K562 (cell line): ENCODE data around the gene S100A3. TPM values are rescaled to one million over a fixed set of nuclear protein-coding genes. Genes with fewer than 3 reads are reported as not detected.

Experiments used
- CHD2 ChIP-seq: IDR thresholded peaks from 2 replicates; pipeline ENCODE4 v1.6.1; 2011; ENCODE audit warnings: low read depth, low read length
- EGR1 ChIP-seq: fragments of 450-650 bp; conservative IDR thresholded peaks from 2 replicates; pipeline ENCODE4 v1.6.1; 2017; ENCODE audit warnings: mild to moderate bottlenecking
- ETV1 ChIP-seq: fragments of 450-650 bp; conservative IDR thresholded peaks from 2 replicates; pipeline ENCODE4 v1.6.1; 2016; ENCODE audit warnings: missing genetic modification characterization, control low read depth, low read depth, missing compliant biosample characterization
- FIP1L1 ChIP-seq: fragments of 200-400 bp; formaldehyde crosslinking; IDR thresholded peaks from 2 replicates; pipeline ENCODE4 v1.6.1; 2018; ENCODE audit warnings: mild to moderate bottlenecking, low read depth, low read length; ENCODE audit not compliant: poor library complexity, severe bottlenecking
- HDAC3 ChIP-seq: fragments of 450-650 bp; IDR thresholded peaks from 2 replicates; pipeline ENCODE4 v1.6.1; 2018; ENCODE audit warnings: borderline replicate concordance, mild to moderate bottlenecking, moderate library complexity; ENCODE audit not compliant: partially characterized antibody
- ILF3 ChIP-seq: fragments of 450-650 bp; IDR thresholded peaks from 2 replicates; pipeline ENCODE4 v1.6.1; 2018; ENCODE audit warnings: antibody characterized with exemption, mild to moderate bottlenecking, moderate library complexity, borderline replicate concordance
- MYBL2 ChIP-seq, 2 experiments: fragments of 450-650 bp in 1 of 2; sonication (generic) in 1 of 2; formaldehyde crosslinking in 1 of 2; IDR thresholded peaks; 2 replicates each; pipeline versions ENCODE4 v1.6.1 to v1.8.1; 2017 to 2022; ENCODE audit warnings: borderline replicate concordance in 1 of 2, inconsistent platforms in 1 of 2, low read depth in 1 of 2, mild to moderate bottlenecking in 1 of 2, missing genetic modification reagents in 1 of 2, moderate library complexity in 1 of 2
- SP1 ChIP-seq: sonication (generic); formaldehyde crosslinking; IDR thresholded peaks from 2 replicates; pipeline ENCODE4 v1.8.1; 2022; ENCODE audit warnings: mild to moderate bottlenecking, missing genetic modification reagents
- ZNF175 ChIP-seq: fragments of 200-800 bp; sonication (Bioruptor generic); IDR thresholded peaks from 2 replicates; pipeline ENCODE4 v1.6.1; 2016; ENCODE audit warnings: low read depth, mild to moderate bottlenecking, missing genetic modification characterization, missing compliant biosample characterization
- ZNF224 ChIP-seq: sonication (generic); formaldehyde crosslinking; IDR thresholded peaks from 2 replicates; pipeline ENCODE4 v1.8.0; 2022; ENCODE audit warnings: mild to moderate bottlenecking, missing genetic modification reagents
- ZNF699 ChIP-seq: fragments of 250-450 bp; sonication (Bioruptor Pico); IDR thresholded peaks from 2 replicates; pipeline ENCODE4 v1.8.0; 2021; ENCODE audit warnings: mild to moderate bottlenecking, moderate library complexity; ENCODE audit not compliant: insufficient replicate concordance
- polyA plus RNA-seq, 8 experiments: library from polyadenylated mRNA; depleted of rRNA in 4 of 8; stranded (reverse) in 5 of 8; unstranded in 3 of 8; fragments of >200 nt; fragmentation: Nextera tagmentation in 2 of 8; fragmentation: Illumina TruSeq in 1 of 8; extraction: Ambion mirVana in 2 of 8; extraction: Trizol in 1 of 8; gene quantifications; 2 replicates each; pipeline versions ENCODE4 v1.2.1 to v1.2.3, GENCODE V29; 2011 to 2014; ENCODE audit warnings: inconsistent platforms in 1 of 8, missing spikeins in 1 of 8
- total RNA-seq, 7 experiments: library from RNA; depleted of rRNA in 6 of 7; stranded (reverse); fragments of >200 nt in 6 of 7; fragmentation: Illumina TruSeq in 2 of 7; extraction: Trizol in 2 of 7; gene quantifications; 2 replicates each; pipeline versions ENCODE4 v1.2.1 to v1.2.3, GENCODE V29; 2011 to 2021; ENCODE audit warnings: low replicate concordance in 1 of 7
- TF ChIP-seq, protein P1 (sequence below), 2 experiments: fragments of 450-650 bp; formaldehyde crosslinking in 1 of 2; IDR thresholded peaks; 2 replicates each; pipeline versions ENCODE4 v1.4.0 to v1.6.1; 2014 to 2020; ENCODE audit warnings: mild to moderate bottlenecking in 2 of 2, borderline replicate concordance in 1 of 2, low read depth in 1 of 2
- TF ChIP-seq, protein P2 (sequence below): fragments of 450-650 bp; IDR thresholded peaks from 2 replicates; pipeline ENCODE4 v1.6.1; 2018; ENCODE audit not compliant: partially characterized antibody
- TF ChIP-seq, protein P3 (sequence below): fragments of 250-450 bp; sonication (Bioruptor Pico); IDR thresholded peaks from 2 replicates; pipeline ENCODE4 v1.8.0; 2022; ENCODE audit warnings: moderate library complexity, mild to moderate bottlenecking, inconsistent platforms

Gene S100A3
- total and polyA plus RNA-seq, 9 of the 15 experiments (the other 6 are each of a cell fraction or from before 2014, with no cell fraction given): 0.08 to 1.7 (median 0.18) TPM; not detected in 4

DNA sequence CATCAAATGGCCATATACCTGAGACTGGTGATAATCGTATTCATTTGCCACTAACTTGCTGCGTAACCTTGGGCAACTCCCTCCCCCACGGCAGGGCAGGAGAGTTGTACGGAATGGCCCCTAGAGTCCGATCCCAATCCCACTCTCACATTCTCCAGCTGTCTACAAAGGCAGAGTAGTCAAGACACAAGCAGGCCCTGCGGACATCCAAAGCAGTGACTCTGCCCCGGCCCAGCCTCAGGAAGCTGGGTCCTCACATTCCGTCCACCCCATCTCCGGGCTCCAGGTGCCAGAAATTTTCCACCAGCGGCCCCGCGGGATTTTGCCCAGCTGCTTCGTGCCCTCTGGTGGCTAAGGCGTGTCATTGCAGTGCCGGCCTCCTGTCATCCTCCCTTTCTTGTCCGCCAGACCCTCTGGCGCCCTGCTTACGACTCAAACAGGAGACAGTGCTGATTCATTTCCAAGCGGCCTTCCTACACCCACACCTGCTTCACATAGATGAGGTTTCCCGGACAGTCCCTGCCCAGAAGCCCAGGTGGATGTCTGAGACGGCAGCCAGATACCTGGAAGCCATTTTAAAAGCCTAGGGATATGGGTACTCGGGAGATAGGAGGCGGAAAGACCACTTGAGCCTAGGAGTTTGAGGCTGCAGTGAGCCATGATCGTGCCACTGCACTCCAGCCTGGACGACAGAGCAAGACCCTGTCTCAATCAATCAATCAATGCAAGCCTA, 19.5 kb upstream of the S100A3 start (continued):
- TF ChIP-seq, protein P1, sequence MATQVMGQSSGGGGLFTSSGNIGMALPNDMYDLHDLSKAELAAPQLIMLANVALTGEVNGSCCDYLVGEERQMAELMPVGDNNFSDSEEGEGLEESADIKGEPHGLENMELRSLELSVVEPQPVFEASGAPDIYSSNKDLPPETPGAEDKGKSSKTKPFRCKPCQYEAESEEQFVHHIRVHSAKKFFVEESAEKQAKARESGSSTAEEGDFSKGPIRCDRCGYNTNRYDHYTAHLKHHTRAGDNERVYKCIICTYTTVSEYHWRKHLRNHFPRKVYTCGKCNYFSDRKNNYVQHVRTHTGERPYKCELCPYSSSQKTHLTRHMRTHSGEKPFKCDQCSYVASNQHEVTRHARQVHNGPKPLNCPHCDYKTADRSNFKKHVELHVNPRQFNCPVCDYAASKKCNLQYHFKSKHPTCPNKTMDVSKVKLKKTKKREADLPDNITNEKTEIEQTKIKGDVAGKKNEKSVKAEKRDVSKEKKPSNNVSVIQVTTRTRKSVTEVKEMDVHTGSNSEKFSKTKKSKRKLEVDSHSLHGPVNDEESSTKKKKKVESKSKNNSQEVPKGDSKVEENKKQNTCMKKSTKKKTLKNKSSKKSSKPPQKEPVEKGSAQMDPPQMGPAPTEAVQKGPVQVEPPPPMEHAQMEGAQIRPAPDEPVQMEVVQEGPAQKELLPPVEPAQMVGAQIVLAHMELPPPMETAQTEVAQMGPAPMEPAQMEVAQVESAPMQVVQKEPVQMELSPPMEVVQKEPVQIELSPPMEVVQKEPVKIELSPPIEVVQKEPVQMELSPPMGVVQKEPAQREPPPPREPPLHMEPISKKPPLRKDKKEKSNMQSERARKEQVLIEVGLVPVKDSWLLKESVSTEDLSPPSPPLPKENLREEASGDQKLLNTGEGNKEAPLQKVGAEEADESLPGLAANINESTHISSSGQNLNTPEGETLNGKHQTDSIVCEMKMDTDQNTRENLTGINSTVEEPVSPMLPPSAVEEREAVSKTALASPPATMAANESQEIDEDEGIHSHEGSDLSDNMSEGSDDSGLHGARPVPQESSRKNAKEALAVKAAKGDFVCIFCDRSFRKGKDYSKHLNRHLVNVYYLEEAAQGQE (IDR thresholded peaks at IDR 0.05; ENCODE audit: borderline replicate concordance): peak; percentile 96
- TF ChIP-seq, protein P1 (CRISPR knock-in tag; IDR thresholded peaks at IDR 0.05; ENCODE audit: low read depth): no peak
- no peak for TF ChIP-seq MYBL2 (IDR thresholded peaks at IDR 0.05; ENCODE audit: low read depth)
- no peak for TF ChIP-seq MYBL2 (CRISPR knock-in tag; IDR thresholded peaks at IDR 0.05; ENCODE audit: borderline replicate concordance)
- TF ChIP-seq ETV1 (tag): no peak
- no peak for TF ChIP-seq FIP1L1
- TF ChIP-seq ZNF175 (CRISPR knock-in tag): no peak
- no peak for TF ChIP-seq SP1 (CRISPR knock-in tag)
- TF ChIP-seq ZNF224 (CRISPR knock-in tag): no peak
- no peak for TF ChIP-seq ZNF699 (CRISPR knock-in tag)
- TF ChIP-seq, protein P2, sequence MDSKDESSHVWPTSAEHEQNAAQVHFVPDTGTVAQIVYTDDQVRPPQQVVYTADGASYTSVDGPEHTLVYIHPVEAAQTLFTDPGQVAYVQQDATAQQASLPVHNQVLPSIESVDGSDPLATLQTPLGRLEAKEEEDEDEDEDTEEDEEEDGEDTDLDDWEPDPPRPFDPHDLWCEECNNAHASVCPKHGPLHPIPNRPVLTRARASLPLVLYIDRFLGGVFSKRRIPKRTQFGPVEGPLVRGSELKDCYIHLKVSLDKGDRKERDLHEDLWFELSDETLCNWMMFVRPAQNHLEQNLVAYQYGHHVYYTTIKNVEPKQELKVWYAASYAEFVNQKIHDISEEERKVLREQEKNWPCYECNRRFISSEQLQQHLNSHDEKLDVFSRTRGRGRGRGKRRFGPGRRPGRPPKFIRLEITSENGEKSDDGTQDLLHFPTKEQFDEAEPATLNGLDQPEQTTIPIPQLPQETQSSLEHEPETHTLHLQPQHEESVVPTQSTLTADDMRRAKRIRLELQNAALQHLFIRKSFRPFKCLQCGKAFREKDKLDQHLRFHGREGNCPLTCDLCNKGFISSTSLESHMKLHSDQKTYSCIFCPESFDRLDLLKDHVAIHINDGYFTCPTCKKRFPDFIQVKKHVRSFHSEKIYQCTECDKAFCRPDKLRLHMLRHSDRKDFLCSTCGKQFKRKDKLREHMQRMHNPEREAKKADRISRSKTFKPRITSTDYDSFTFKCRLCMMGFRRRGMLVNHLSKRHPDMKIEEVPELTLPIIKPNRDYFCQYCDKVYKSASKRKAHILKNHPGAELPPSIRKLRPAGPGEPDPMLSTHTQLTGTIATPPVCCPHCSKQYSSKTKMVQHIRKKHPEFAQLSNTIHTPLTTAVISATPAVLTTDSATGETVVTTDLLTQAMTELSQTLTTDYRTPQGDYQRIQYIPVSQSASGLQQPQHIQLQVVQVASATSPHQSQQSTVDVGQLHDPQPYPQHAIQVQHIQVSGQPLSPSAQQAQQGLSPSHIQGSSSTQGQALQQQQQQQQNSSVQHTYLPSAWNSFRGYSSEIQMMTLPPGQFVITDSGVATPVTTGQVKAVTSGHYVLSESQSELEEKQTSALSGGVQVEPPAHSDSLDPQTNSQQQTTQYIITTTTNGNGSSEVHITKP: no peak
- no peak for TF ChIP-seq HDAC3
- peak; percentile 58 for TF ChIP-seq EGR1
- TF ChIP-seq ILF3: no peak
- TF ChIP-seq CHD2: no peak; the same call in 1 of the 2 replicates
- TF ChIP-seq, protein P3, sequence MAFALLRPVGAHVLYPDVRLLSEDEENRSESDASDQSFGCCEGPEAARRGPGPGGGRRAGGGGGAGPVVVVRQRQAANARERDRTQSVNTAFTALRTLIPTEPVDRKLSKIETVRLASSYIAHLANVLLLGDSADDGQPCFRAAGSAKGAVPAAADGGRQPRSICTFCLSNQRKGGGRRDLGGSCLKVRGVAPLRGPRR: no peak
